Dendritic cell treated with granulocyte-macrophage colony-stimulating factor and Interleukin-4, amounts not matched to agents 40 ng/mL and 50 ng/mL, for 4 days (primary cell): ENCODE measurements around the gene DEPDC7.

ENCODE experiments used
- H3K27ac Mint-ChIP-seq: one replicate; pipeline ENCODE4 v1.8.0; 2022; ENCODE audit warnings: mild to moderate bottlenecking, mixed read lengths
- H3K27me3 Mint-ChIP-seq: one replicate; pipeline ENCODE4 v1.8.0; 2022; ENCODE audit warnings: mild to moderate bottlenecking, mixed read lengths
- H3K36me3 Mint-ChIP-seq: one replicate; pipeline ENCODE4 v1.8.0; 2022; ENCODE audit warnings: low read depth, mixed read lengths
- H3K4me1 Mint-ChIP-seq: one replicate; pipeline ENCODE4 v1.8.0; 2022; ENCODE audit warnings: low read depth, mixed read lengths
- H3K4me3 Mint-ChIP-seq: one replicate; pipeline ENCODE4 v1.8.0; 2022; ENCODE audit warnings: mild to moderate bottlenecking, moderate library complexity, mixed read lengths
- H3K9me3 Mint-ChIP-seq: one replicate; pipeline ENCODE4 v1.8.0; 2022; ENCODE audit warnings: mixed read lengths
- intact Hi-C: fragments of 100-400 bp; cut with micrococcal nuclease; formaldehyde crosslinking; loops from one replicate; pipeline ENCODE4 v1.15.0; 2022

The DEPDC7 gene

GRCh38 chr11:33059331-33060007, 43.8 kb downstream of the DEPDC7 start:
- no peaks in the 10 kb centered on the region for H3K27me3 Mint-ChIP-seq
- H3K27ac Mint-ChIP-seq = peak overlapping the region; percentile 37
- H3K9me3 Mint-ChIP-seq = no peaks in the 10 kb centered on the region
- intact Hi-C loops = loop anchor here (5.0 to 10.0 kb wide), 3 partner anchors 42 to 215 kb away; partner anchors contain the start of genes DEPDC7 and QSER1
- H3K36me3 Mint-ChIP-seq = peaks cover 77% of the 10 kb centered on the region
- H3K4me1 Mint-ChIP-seq = peaks cover 38% of the 10 kb centered on the region
- H3K4me3 Mint-ChIP-seq = no peak overlapping the region

GRCh38 chr11:33060271-33060670, 44.6 kb downstream of the DEPDC7 start:
- intact Hi-C loops = loop anchor here (5.0 to 10.0 kb wide), 3 partner anchors 43 to 215 kb away; partner anchors contain the start of genes DEPDC7 and QSER1

GRCh38 chr11:33062137-33062536, 46.5 kb downstream of the DEPDC7 start:
- Mint-ChIP-seq H3K27ac (peak overlapping the region; percentile 83), H3K36me3 (peaks cover 75% of the 10 kb centered on the region), H3K27me3 (no peaks in the 10 kb centered on the region), H3K4me3 (no peak overlapping the region), H3K9me3 (no peaks in the 10 kb centered on the region), H3K4me1 (peaks cover 53% of the 10 kb centered on the region)
- intact Hi-C loops = loop anchor here (5.0 to 10.0 kb wide), 3 partner anchors 45 to 217 kb away; partner anchors contain the start of genes DEPDC7 and QSER1

More at GRCh38 chr11:33060271-33060670, 44.6 kb downstream of the DEPDC7 start:
- Mint-ChIP-seq H3K4me3 (no peak overlapping the region), H3K27ac (peak overlapping the region; percentile 37), H3K36me3 (peaks cover 70% of the 10 kb centered on the region), H3K9me3 (no peaks in the 10 kb centered on the region), H3K27me3 (no peaks in the 10 kb centered on the region), H3K4me1 (peaks cover 46% of the 10 kb centered on the region)

GRCh38 chr11:33063326-33063881, 47.7 kb downstream of the DEPDC7 start:
- Mint-ChIP-seq H3K9me3 (no peaks in the 10 kb centered on the region), H3K27ac (peak overlapping the region; percentile 83), H3K4me3 (peak overlapping the region; percentile 23), H3K4me1 (peaks cover 53% of the 10 kb centered on the region), H3K27me3 (no peaks in the 10 kb centered on the region), H3K36me3 (peaks cover 77% of the 10 kb centered on the region)
- intact Hi-C loops = loop anchor here (5.0 to 10.0 kb wide), 3 partner anchors 46 to 219 kb away; partner anchors contain the start of genes DEPDC7 and QSER1

- Mint-ChIP-seq H3K4me3 (peak overlapping the region; percentile 32), H3K36me3 (peaks cover 77% of the 10 kb centered on the region), H3K9me3 (no peaks in the 10 kb centered on the region), H3K27ac (peak overlapping the region; percentile 83), H3K27me3 (no peaks in the 10 kb centered on the region), H3K4me1 (peaks cover 53% of the 10 kb centered on the region)
- intact Hi-C loops = loop anchor here (5.0 to 10.0 kb wide), 3 partner anchors 47 to 219 kb away; partner anchors contain the start of genes DEPDC7 and QSER1
These were observed 48.6 kb downstream of the DEPDC7 start for GRCh38 chr11:33064033-33064825.

GRCh38 chr11:33064866-33065265, 49.2 kb downstream of the DEPDC7 start:
- Mint-ChIP-seq H3K27ac (peak overlapping the region; percentile 83), H3K9me3 (no peaks in the 10 kb centered on the region), H3K36me3 (peaks cover 77% of the 10 kb centered on the region)

GRCh38 chr11:33065445-33066178, 49.9 kb downstream of the DEPDC7 start:
- intact Hi-C loops = loop anchor here (1.0 to 10.0 kb wide), 2 partner anchors 103 to 221 kb away; no protein-coding TSS in a partner anchor
- Mint-ChIP-seq H3K4me1 (peaks cover 40% of the 10 kb centered on the region), H3K4me3 (no peak overlapping the region), H3K36me3 (peaks cover 77% of the 10 kb centered on the region), H3K27ac (no peak overlapping the region), H3K27me3 (no peaks in the 10 kb centered on the region), H3K9me3 (no peaks in the 10 kb centered on the region)

More at GRCh38 chr11:33064866-33065265, 49.2 kb downstream of the DEPDC7 start:
- Mint-ChIP-seq H3K4me1 (peaks cover 48% of the 10 kb centered on the region), H3K4me3 (peak overlapping the region; percentile 32), H3K27me3 (no peaks in the 10 kb centered on the region)
- intact Hi-C loops = loop anchor here (1.0 to 10.0 kb wide), 4 partner anchors 48 to 220 kb away; partner anchors contain the start of genes DEPDC7 and QSER1

- Mint-ChIP-seq H3K9me3 (no peaks in the 10 kb centered on the region), H3K27me3 (no peaks in the 10 kb centered on the region), H3K27ac (no peak overlapping the region), H3K4me3 (no peak overlapping the region), H3K4me1 (peaks cover 35% of the 10 kb centered on the region), H3K36me3 (peaks cover 77% of the 10 kb centered on the region)
- intact Hi-C loops = loop anchor here (10.0 kb wide), 1 partner anchor 222 kb away; no protein-coding TSS in a partner anchor
These were observed 51.6 kb downstream of the DEPDC7 start for GRCh38 chr11:33067294-33067693.

GRCh38 chr11:33068611-33069340, 53.1 kb downstream of the DEPDC7 start:
- intact Hi-C loops = loop anchor here (10.0 kb wide), 1 partner anchor 224 kb away; no protein-coding TSS in a partner anchor
- Mint-ChIP-seq H3K4me3 (no peak overlapping the region), H3K27me3 (no peaks in the 10 kb centered on the region), H3K9me3 (no peaks in the 10 kb centered on the region), H3K36me3 (peaks cover 86% of the 10 kb centered on the region), H3K27ac (no peak overlapping the region), H3K4me1 (peaks cover 22% of the 10 kb centered on the region)

- Mint-ChIP-seq H3K9me3 (no peaks in the 10 kb centered on the region), H3K4me3 (no peak overlapping the region), H3K4me1 (no peaks in the 10 kb centered on the region), H3K27me3 (no peaks in the 10 kb centered on the region), H3K27ac (no peak overlapping the region), H3K36me3 (peaks cover 100% of the 10 kb centered on the region)
- intact Hi-C loops = no loop called here
These were observed 56.8 kb downstream of the DEPDC7 start for GRCh38 chr11:33072465-33072864.
